ENCODE data around the gene ATP8B3. TPM values are rescaled to one million over a fixed set of nuclear protein-coding genes. Genes with fewer than 3 reads are reported as not detected.
A peak's percentile ranks its signal among the peaks of the same experiment; 100 is the strongest.

ATP8B3 gene
- total RNA-seq, 1 experiment from 2014 or later = 9.6 TPM

DNA sequence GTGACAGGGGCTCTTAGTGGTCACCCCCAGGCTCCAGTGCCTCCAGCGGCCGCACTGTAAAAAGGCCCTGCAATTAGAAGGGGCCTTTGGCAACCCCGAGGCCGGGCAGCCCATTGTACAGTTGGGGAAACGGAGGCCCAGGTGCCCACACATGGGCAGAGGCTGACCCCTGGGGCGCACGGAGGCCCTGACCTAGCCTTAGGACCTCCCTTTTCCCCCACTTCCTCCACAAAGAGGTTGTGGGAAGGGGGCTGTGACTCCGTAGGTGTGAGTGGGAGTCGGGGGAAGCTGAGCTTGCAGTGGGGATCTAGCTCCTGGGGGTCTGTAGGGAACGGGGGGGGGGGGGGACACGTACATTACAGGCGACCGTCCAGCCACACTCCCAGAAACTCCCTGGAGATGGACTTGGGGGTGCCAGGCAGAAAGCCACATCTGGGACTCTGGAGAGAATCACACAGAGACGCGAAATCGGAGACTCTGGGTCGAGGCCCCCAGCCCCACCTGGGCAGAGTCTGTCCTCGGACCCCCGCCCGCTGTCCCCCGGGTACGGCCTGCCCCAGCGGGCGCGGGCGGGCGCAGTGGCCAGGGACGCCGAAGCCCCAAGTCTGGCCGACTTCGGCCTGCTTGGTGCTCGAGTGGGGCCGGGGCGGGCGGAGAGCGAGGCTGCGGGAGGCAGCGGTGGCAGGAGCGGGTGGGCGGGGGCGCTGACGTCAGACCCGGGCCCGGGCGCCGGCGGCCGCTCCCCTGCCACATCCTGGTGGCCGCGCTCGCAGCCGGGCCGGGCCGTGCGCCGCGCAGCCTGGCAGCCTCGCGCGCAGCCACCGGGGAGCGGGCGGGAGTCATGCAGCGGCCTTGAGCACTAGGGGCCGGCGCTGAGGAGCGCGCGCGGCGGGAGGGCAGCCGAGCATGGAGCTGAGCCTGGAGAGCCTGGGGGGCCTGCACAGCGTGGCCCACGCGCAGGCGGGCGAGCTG is 59.0 kb downstream of the ATP8B3 start, which contains the start of gene ONECUT3:
ONECUT3 (plus strand) TSS at position 750 of the 972 bp plus-strand sequence; CDS start at position 907, 157 bp downstream.
- DNase-seq = no peak
- Histone ChIP-seq H2BK15ac (ENCODE audit: low read depth, low read length) (no peak within 1 kb of the TSS; the same call in 1 of the 2 replicates), H3K79me2 (ENCODE audit: insufficient read depth, low read length) (no peaks in the 10 kb centered on the region), H2BK12ac (ENCODE audit: insufficient read length, low read depth, low read length) (no peak within 1 kb of the TSS), H3K18ac (ENCODE audit: insufficient read length, low read depth, low read length) (no peak within 1 kb of the TSS), H3K9ac (ENCODE audit: extremely low read depth, insufficient read length, low read length) (no peak within 1 kb of the TSS), H4K20me1 (ENCODE audit: control insufficient read depth, insufficient read depth, insufficient read length) (no peaks in the 10 kb centered on the region), H2BK120ac (ENCODE audit: low read depth, low read length, poor library complexity, severe bottlenecking) (no peak within 1 kb of the TSS), H3K79me1 (ENCODE audit: insufficient read depth, low read depth, low read length, poor library complexity, severe bottlenecking) (no peaks in the 10 kb centered on the region), H3K27ac (ENCODE audit: insufficient read length, low read depth, low read length) (no peak within 1 kb of the TSS), H3K56ac (ENCODE audit: insufficient read length, low read depth, low read length) (no peak within 1 kb of the TSS), H2AK5ac (ENCODE audit: insufficient read length, low read length) (no peak within 1 kb of the TSS), H3K9me3 (ENCODE audit: control insufficient read depth, low read depth, low read length) (no peaks in the 10 kb centered on the region), H3T11ph (ENCODE audit: low read length) (no peak within 1 kb of the TSS), H3K4me1 (ENCODE audit: insufficient read depth, low read length) (no peaks in the 10 kb centered on the region), H2BK5ac (ENCODE audit: insufficient read length, low read length) (no peak within 1 kb of the TSS), H3K14ac (ENCODE audit: insufficient read depth, low read length) (no peak within 1 kb of the TSS), H3K23me2 (ENCODE audit: insufficient read length, low read depth, low read length, poor library complexity, severe bottlenecking) (peaks cover 7% of the 10 kb centered on the region), H3K27me3 (ENCODE audit: insufficient read depth, low read length) (peaks cover 91% of the 10 kb centered on the region), H4K5ac (ENCODE audit: insufficient read length, low read depth, low read length) (no peak within 1 kb of the TSS), H4K91ac (ENCODE audit: insufficient read length, low read depth, low read length) (no peak within 1 kb of the TSS), H3K4me2 (ENCODE audit: insufficient read depth, insufficient read length, low read length) (no peak within 1 kb of the TSS), H2BK20ac (ENCODE audit: low read depth, low read length, poor library complexity, severe bottlenecking) (no peak within 1 kb of the TSS), H2AFZ (ENCODE audit: low read length) (no peak within 1 kb of the TSS), H3K4ac (ENCODE audit: low read depth, low read length) (no peak within 1 kb of the TSS), H3K23ac (ENCODE audit: insufficient read length, low read depth, low read length) (no peak within 1 kb of the TSS), H4K8ac (replicated peaks; ENCODE audit: insufficient read length, low read depth, low read length) (no peak within 1 kb of the TSS)
- peaks cover 2 to 22% of the 10 kb centered on the region in 2 experiments for H3K4me1 Mint-ChIP-seq
- H3K27ac Mint-ChIP-seq = no peak within 1 kb of the TSS
- TF ChIP-seq, protein P1, sequence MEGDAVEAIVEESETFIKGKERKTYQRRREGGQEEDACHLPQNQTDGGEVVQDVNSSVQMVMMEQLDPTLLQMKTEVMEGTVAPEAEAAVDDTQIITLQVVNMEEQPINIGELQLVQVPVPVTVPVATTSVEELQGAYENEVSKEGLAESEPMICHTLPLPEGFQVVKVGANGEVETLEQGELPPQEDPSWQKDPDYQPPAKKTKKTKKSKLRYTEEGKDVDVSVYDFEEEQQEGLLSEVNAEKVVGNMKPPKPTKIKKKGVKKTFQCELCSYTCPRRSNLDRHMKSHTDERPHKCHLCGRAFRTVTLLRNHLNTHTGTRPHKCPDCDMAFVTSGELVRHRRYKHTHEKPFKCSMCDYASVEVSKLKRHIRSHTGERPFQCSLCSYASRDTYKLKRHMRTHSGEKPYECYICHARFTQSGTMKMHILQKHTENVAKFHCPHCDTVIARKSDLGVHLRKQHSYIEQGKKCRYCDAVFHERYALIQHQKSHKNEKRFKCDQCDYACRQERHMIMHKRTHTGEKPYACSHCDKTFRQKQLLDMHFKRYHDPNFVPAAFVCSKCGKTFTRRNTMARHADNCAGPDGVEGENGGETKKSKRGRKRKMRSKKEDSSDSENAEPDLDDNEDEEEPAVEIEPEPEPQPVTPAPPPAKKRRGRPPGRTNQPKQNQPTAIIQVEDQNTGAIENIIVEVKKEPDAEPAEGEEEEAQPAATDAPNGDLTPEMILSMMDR (conservative IDR thresholded peaks at IDR 0.05) = no peak
- H3K4me3 Mint-ChIP-seq = peak within 1 kb of the TSS in 1 of 2 experiments; percentile 50; a peak in 1 of 5 replicates
- peaks cover 90% of the 10 kb centered on the region for H3K27me3 Mint-ChIP-seq (ENCODE audit: low read depth)
- WGBS (ENCODE audit: extremely low coverage, insufficient read length, low lambda C conversion rate) = no CpG with 5 or more reads among the region's 77 CpGs
- H3K9me3 Mint-ChIP-seq = peaks cover 2 to 4% of the 10 kb centered on the region in 2 experiments; a peak in 4 of 5 replicates
- H3K36me3 Mint-ChIP-seq (ENCODE audit: insufficient read depth in 1 of 3, low read depth in 3 of 3) = no peaks in the 10 kb centered on the region; a peak in 1 of 7 replicates

All from H9 (cell line).